CD4-positive, alpha-beta T cell treated with Interleukin-4 for 4 hours (primary cell): ENCODE measurements around the gene ZNF438.
"Not testable (repeated sequence)": the region's sequence is repeated elsewhere in the genome, so short reads cannot be mapped to it uniquely, and the experiment has no call there.

Source experiments
- DNase-seq: peaks from one replicate; pipeline ENCODE4 v3.0.0-alpha.2; 2020

ZNF438 gene

DNA sequence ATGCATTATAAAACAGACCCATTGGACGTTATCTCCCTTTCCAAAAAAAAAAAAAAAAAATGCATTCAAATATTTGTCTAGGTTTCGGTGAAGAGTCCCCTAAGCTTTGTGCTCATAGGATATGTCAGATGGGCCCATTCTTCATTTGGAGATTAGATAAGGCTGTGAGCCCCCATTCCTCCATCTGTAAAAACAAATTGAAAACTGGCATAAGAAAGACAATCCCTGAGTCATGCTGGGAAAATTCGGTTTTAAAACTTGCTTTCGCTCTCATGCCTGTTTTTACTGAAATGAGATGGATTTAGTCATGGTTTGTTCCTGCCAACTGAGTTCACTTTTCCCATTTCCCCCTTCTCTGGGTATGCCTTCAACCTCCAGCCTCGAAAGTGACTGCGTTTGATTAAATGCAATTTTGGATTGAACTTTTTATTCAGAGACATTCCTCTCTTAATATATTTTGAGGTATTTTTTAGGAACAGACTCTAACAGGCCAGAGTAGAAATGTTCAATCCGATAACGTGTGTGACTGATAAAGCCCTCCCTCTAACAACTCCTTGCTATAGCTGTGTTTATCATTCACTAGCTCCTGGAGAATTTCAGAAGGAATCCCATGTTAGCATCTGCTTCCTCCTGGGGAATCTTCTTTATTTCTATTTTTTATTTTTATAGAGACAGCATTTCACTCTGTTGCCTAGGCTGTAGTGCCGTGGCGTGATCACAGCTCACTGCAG lies 211.2 kb downstream of the ZNF438 start:
- DNase-seq: no peak

DNA sequence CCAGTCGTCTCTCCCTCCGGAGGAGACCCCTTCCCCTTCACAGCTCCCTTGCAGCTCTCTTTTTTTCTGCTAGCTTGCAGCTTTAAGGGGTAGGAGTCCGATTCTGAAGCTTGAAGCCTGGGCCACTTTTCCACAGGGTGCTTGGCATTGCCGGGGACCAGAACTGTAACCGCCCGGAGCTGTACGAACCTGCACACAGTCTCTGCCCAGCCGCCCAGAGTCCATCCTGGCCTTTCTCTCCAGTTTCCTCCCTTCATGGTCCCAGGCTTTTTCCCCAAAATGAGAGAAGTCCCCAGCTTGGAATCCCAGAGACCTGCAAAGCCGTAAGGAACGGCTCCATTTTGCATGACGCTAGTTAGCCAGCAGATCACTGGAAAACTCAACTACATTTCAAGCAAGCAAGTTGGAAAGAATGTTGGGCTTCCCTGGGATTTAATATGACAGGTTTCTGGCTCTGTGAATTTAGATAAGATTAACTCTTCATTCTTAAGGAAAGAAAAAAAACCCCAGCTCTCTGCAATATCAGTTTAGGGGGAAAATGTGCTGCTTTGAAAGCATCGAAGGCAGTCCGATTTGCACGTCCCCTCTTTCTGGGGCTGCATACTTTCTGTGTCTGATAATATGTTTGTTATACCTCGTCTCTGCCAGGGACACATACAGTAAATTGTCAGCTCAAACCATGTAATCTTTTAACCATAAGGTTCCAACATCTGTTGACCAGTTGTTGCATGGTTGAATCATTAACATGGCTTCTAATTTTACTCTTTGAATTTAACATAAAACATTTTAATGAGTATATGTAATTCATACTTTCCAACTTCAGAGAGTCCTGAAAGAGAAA lies 212.1 kb downstream of the ZNF438 start:
- no peak for DNase-seq

DNA sequence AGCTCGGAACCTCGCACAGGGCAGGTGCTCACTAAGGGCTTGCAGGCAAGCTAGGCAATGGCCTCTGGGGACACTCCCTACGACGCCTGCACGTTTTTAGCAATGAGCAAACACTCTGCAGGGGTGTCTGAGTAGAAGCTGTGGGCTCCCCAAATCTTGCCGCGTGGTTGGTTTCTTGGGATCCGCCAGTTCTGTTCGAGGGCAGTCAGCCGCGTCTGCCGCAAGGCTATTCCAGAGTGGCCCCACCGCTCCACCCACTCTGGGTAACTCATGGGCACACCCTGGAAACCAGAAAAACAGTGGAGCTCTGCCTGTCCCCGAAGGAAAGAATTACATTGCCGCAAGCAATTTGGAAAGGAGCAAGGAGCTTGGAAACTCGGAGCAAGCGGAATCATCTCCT lies 212.8 kb downstream of the ZNF438 start:
- DNase-seq: no peak

DNA sequence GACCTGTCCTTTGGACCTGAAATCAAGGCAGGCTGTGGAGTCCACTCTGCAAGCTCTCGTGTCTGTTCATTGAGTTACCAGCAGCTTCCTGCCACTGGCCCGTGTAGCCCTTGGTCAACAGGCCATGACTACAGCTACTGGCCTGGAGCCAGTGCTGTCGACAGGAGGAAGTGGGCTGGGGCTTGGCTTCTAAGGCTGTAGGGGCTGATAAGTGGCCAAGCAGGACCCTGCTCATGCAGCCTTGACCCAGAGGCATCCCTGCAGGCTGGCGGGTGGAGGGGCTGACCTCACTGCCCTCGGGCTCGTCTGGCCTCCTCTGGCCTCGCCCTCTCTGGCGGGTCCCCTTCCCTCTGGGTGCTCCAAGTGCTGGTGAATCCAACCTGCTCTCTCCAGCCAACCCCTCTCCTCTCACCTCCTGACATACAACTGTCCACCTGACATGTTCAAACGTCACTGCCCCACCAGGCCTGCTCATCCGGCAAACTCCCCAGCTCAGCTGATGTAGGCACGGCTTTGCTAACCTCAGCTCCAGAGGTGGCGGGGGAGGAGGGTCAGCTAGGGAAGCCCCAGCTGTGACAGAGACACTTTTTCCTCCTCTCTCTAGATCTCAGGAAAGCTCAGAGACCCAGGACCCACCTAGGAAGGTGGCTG lies 213.5 kb downstream of the ZNF438 start:
- no peak for DNase-seq

DNA sequence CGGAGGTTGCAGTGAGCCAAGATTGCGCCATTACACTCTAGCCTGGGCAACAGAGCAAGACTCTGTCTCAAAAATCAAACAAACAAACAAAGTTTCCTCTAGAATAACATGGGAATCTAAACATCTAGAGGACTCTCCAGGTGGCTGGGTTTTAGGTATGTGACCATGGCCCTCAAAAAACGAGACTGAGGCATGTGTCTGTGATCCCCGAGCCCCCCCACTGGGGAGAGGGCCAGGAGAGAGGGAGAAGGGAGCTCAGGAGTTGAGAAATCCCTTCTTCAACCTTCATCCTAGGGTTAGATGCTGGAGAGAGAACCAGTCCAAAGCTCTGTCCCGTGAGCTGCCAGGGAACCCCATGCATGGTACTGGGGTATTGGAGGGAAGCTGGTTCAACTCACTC lies 214.1 kb downstream of the ZNF438 start:
- DNase-seq: no peak

DNA sequence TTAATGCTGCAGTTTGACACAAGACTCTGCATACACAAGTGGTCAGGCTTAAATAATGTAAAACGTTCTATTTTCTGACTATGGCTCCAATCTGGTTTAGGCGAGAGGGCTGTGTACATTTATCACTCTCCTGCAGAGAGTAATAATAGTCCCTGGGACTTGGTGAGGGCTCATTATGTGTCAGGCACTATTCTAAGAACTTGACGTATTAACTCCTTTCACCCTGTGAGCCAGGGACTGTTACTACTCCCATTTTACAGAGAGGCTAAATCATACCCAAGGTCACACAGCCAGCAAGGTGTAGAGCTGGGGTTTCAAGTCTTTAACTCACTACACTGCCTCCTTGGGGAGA lies 214.9 kb downstream of the ZNF438 start:
- no peak for DNase-seq

DNA sequence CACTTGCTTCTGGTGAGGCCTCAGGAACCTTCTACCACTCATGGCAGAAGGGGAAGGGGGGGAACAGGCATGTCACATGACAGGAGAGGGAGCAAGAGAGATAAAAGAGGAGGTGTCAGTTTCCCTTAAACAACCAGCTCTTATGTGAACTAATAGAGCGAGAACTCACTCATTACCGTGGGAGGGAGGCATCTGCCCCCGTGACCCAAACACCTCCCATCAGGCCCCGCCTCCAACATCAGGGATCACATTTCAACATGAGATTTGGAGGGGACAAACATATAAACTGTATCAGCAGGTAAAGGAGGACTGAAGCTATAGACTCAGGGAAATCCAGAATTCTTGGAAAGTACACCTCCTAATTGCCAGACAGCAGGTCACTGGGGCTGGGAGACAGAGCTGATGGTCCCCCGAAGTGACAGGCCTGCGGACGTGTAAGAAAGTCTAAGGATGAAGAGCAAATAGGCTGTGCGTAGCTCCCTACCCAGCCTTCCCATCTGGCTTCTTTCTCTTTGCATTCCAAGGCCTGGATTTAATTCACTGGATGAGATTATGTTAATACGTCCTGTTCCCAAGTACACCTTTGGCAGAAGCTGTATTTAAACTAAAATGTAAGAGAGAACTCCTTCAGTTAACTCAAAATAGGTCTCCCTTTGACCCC lies 215.4 kb downstream of the ZNF438 start:
- DNase-seq: no peak

DNA sequence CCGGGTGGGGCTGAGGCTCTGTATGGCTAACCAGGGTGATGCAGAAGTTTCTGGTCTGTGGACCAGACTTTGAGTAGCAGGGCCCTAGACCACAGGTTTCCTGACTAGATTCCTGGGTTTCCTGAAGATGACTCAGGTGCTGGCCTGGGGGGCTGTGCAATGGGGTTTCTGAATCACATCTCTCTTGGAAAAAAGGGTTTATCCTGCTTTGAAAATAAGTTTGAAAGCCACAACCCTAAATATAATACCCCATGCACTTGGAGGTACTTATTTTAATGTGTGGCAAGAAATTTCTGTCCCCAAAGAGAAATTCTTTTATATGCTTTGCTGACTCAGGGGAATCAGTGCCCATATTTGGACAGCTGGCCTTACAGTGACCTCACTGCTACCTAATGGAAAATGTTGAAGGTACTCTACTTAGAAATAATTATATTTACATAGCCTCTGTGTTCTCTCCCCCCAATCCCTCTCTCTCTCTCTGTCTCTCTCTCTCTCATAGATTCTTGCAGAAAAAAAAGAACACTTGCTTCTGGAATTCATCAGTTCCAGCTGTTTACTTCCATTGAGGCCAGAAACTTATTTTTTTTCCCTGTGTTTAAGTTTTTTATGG lies 217.7 kb downstream of the ZNF438 start:
- no peak for DNase-seq

DNA sequence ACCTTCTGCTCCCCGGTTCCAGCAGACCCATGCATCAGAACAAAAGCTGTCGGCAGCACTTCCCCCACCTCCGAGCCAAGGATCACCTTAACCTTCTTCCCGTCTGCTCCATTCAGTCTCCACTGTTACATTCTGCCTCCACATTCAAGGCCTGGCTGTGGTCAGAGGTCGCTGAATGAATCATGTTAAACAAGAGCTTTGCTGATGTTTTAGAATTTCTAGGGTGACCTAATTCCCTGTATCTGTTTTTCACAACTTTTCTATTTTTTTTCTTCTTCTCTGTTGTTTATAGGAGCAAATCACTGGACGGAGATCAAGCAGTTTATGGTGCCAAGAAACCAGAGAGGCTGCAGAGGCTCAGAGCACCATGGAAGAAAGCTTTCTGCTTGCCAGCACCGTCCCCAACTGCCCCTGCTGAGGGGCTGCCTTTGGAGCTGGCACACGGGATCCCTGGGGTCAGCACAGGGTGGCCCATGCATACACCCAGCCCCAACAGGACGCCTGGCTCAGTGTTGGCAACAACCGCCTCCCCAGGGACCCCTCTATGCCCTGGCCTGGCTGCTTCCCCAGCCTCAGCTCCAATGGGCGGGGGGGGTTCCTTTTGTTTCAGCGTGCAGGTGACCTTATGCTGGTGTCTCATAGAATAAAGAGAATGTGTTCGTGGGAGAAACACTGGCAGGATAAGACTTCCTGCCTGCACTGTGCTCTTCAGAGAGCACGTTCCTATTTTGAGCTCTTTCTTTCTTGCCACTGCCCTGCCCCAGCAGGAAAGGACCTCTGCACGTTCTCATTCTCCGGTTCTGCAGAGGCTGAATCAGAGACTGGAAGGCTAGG lies 219.4 kb downstream of the ZNF438 start:
- no peak for DNase-seq

DNA sequence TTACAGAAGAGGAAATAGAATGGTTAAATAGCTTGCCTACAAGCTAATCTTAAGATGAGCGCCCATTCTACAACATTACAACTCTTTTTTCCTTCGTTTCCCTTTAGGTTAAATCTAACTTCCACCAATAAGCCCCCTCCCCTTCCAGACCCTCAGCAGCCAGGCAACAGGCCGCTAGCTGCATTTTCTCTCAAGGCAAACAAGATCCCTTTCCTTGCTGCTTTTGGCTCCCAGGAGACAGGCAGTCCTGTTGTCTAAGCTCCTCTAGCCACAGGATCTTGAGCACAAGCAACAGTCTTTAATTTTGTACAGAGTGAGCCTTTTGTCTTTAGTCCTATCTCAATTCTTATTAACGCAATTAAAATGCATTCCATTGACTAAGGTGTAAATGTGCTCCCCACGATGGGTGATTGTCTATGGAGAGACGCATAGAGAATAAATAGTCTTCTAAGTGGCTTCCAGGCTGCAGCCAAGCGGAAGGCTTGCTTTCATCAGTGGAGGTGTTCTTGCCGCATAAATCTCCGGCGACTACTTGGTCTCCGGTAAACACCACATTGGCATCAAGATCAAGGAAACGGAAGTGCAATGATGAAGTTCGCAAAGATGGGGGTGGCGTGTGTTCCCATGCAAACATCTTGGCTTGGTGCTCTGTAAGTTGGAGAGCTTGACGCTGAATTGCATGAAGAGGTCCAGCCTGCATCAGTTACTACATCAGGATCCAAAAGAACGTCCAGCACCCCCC lies 220.2 kb downstream of the ZNF438 start:
- DNase-seq: no peak

DNA sequence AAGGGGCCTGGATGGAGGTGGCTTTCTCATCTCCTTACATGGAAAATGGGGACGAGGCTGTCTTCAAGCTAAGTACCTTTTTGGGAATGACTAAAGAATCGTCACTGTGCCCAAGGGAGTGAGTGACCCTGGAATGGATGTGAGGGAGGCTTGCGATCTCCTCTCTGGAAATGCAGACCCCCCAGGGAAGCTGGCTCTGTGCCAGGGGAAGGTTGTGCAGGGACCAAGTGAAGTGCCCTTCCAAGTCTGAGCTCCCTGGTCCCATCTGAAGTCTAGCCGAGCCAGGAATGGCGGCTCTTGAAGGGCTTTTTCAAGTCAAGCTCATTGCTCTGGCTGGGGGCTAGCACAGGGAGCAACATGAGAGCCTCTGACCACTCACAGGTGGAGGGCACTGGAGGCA lies 221.2 kb downstream of the ZNF438 start:
- no peak for DNase-seq

DNA sequence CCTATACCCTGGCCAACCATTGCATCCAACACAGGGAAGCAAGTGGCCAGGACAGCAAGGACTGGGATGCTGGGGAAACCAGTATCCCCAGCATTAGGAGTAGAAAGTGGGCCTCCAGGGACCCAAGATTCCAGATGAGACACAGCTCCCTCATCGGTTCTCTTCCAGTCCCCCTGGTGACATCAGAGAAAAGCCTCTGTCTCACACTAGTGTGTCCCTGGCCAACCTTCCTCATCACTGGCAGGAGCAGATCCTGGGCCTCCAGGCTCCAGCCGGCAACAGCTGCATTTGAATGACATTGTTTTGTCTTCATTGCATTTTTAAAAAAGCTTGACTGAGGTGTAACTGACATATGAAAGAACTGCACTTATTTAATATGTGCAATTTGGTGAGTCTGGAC lies 224.8 kb downstream of the ZNF438 start:
- DNase-seq: no peak

DNA sequence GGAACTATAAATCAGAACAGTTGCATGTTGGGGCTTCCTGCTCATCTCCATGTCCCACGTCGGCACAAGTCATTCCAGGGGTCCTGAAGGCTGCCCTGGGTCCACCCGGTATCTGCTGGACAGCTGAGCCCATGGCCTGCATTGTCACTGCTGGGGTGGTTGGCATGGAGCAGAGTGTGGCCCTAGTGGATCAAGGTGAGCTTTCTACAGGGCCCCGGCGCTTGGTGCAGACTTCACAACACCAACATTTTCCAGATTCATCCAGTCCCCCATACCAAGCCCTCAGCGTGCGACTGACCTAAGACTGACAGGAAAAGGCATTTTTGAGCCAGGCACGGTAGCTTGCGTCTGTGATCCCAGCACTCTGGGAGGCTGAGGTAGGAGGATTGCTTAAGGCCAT lies 226.6 kb downstream of the ZNF438 start:
- DNase-seq: no peak

DNA sequence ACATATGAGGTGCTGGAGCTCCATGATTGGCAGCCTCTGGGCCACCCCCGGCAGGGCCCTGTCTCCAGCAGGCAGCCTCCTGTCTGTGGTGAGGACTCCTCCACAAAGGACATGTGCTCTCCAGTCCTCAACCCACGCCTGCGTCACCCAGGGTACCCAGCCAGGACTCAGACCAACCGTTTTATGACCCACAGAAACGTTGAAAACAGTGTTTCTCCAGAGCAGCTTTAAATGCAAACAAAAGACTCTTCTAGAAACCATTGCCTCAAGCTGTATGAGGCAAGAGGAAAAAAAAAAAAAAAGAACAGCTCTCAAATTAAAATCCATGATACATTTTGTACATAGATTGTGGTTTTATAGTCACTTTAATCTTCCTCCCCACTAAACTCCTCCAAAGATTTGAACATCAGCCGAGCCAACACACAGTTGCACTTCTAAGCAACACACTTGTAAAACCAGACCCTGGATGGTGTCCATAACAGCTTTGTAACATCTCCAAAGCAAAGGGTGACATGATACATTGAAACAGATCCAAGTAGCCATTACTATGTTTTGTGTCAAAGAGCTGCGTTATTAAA lies 227.1 kb downstream of the ZNF438 start:
- no peak for DNase-seq

DNA sequence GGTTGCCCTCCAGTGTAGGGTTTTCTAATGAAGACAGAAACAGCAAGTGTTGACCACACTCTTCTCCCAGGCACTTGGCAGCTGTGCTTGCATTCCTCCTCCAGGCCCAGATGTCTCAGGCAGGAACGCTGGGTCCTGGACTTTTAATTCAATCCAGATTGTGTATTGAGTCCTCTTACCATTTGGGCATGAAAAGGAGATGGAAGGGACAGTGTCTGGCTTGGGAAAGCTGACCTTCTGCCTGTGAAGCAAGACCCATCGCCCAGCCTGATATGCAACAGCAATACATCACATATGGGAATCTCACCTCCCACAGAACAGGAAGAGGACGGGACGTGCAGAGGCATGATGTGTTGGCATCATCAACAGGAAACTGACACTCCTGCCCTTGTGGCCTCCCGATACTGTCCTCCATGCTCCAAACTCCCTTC lies 227.8 kb downstream of the ZNF438 start:
- no peak for DNase-seq

DNA sequence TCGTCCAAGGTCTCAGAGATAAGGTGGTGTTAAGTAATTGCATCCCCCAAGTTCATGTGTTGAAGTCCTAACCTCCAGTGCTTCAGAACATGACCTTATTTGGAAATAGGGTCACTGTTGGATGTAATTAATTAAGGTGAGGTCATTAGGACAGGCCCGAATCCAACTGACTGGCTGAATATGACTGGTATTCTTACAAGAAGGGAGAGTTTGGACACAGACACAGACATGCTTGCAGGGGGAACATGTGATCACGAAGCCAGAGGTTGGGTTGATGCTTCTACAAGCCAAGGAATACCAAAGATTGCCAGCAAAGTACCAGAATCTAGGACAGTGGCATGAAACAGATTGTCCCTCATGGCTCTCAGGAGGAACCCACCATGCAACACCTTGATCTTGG lies 228.6 kb downstream of the ZNF438 start:
- no peak for DNase-seq

DNA sequence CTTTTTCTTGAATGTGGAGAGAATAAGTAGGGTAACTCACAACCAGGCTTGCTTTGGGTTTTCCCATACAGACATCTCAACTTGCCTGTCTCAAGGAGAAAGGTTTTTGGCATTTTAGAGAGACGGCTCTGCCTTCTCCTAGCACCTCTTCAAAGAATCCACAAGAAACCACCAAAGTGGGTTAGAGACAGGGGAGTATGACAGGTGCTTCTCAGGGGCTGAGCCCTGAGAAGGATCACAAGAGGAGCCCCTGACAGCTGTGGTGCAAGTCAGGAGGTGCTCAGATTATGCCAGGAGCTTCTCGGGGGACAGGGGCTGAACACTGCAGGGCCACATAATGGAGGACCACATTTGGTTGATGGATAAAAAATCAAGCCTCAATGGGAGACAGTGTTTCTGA lies 231.3 kb downstream of the ZNF438 start:
- DNase-seq: no peak

DNA sequence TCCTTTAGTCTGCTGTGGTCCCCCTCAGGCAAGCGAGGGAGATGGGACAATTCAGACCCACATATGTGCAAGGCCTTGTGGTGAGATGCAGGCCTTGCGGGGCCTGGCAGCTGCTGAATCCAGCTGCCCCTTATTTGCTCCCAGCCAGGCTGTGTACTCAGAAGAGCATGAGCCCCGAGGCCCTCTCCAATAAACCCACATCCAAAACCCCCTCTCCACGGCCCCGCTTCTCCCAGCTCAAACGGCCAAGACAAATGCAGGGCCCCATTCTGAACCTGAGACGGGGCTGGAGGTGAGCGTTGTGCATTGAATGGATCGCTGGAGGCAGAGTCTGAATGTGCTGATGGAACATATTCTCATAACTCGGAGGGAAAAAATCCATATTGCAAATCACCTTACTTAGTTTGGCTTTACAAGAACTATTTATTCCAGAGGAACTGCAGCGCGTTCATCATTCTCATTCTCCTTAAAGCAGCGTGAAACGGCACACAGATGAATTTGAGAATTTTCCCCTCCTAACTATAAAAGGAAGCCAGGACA lies 232.9 kb downstream of the ZNF438 start:
- no peak for DNase-seq

DNA sequence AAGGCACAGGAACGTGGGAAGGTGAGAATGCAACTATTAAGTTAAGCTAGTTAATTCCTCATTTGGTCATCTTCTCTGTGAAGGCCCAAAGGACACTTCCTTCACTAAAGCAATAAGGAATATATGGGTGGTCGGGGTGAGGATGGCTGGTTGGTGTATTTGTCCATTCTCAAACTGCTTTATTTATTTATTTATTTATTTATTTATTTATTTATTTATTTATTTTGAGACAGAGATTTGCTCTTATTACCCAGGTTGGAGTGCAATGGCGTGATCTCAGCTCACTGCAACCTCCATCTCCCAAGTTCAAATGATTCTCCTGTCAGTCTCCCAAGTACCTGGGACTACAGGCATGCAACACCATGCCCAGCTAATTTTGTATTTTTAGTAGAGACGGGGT lies 236.6 kb downstream of the ZNF438 start:
- DNase-seq: not testable (repeated sequence)
